Prostate gland (tissue), 2 donors: ENCODE data around the gene SEC14L1. TPM values are rescaled to one million over a fixed set of nuclear protein-coding genes. Genes with fewer than 3 reads are reported as not detected.

Experiments used
- DNase-seq: peaks from one replicate; pipeline ENCODE4 v3.0.0-alpha.2; 2019; ENCODE audit warnings: low spot score
- H3K27ac ChIP-seq, 2 donors: fragments of 200-600 bp; sonication (generic); 2 replicates each; pipeline ENCODE4 v1.5.1; 2017 to 2019
- H3K27me3 ChIP-seq: fragments of 200-600 bp; sonication (generic); replicated peaks from 2 replicates; pipeline ENCODE4 v1.5.1; 2019; ENCODE audit not compliant: insufficient read depth
- H3K36me3 ChIP-seq, 2 donors: fragments of 200-600 bp; sonication (generic); 1 replicate in 1 of 2; 2 replicates in 1 of 2; pipeline versions ENCODE4 v1.5.1 to v1.8.1; 2017 to 2019
- H3K4me1 ChIP-seq: fragments of 200-600 bp; sonication (generic); replicated peaks from 2 replicates; pipeline ENCODE4 v1.5.1; 2019
- H3K4me3 ChIP-seq, 2 donors: fragments of 200-600 bp; sonication (generic); 2 replicates each; pipeline ENCODE4 v1.5.1; 2017 to 2019
- H3K9me3 ChIP-seq: fragments of 200-600 bp; sonication (generic); 2 replicates; pipeline ENCODE4 v1.5.1; 2017
- CTCF ChIP-seq, 4 experiments: fragments of 200-600 bp in 2 of 4; fragments of 450-650 bp in 2 of 4; sonication (generic) in 2 of 4; IDR thresholded peaks; 1 replicate in 3 of 4; 2 replicates in 1 of 4; pipeline ENCODE4 v1.5.1; 2016 to 2019; ENCODE audit warnings: antibody characterized with exemption in 4 of 4, mild to moderate bottlenecking in 2 of 4, moderate library complexity in 2 of 4
- POLR2A ChIP-seq: fragments of 450-650 bp; IDR thresholded peaks from one replicate; pipeline ENCODE4 v1.6.1; 2016; ENCODE audit warnings: antibody characterized with exemption, mild to moderate bottlenecking
- POLR2AphosphoS5 ChIP-seq: sonication (generic); formaldehyde crosslinking; IDR thresholded peaks from one replicate; pipeline ENCODE4 v1.6.1; 2017; ENCODE audit warnings: antibody characterized with exemption
- WGBS: methylation state at CpG from one replicate; pipeline ENCODE4 v1.1.5; 2018; 5-methylcytosine and 5-hydroxymethylcytosine counted together
- intact Hi-C: fragments of 100-400 bp; cut with DNase I; formaldehyde crosslinking; loops from one replicate; pipeline ENCODE4 v1.14.2; 2022
- total RNA-seq, 2 donors: library from RNA; depleted of rRNA; stranded (reverse); fragments of >200 nt; gene quantifications; one replicate each; pipeline ENCODE4 v1.1.0, GENCODE V29; 2016

Gene SEC14L1
- total RNA-seq, 2 donors from 2014 or later: 39.9 to 175 TPM

GRCh38 chr17:77116371-77116860, 24.4 kb upstream of the SEC14L1 start:
- TF ChIP-seq POLR2AphosphoS5 (peak; percentile 77), POLR2A (no peak), CTCF (IDR thresholded peaks at IDR 0.05) (no peak)
- Histone ChIP-seq H3K9me3 (no peaks in the 10 kb centered on the region), H3K27ac (peak overlapping the region; percentile 50 to 71), H3K4me3 (no peak overlapping the region), H3K36me3 (no peaks in the 10 kb centered on the region), H3K27me3 (no peaks in the 10 kb centered on the region), H3K4me1 (peaks cover 5% of the 10 kb centered on the region)
- WGBS: 17% methylated on average over 3 of the region's 3 CpGs
- intact Hi-C loops: no loop called here
- DNase-seq: peak; percentile 53

- H3K27ac ChIP-seq: peak overlapping the region in 1 of 2 donors; percentile 71
- no peaks in the 10 kb centered on the region for H3K27me3 ChIP-seq
- intact Hi-C loops: no loop called here
- WGBS: 93% methylated on average over 4 of the region's 4 CpGs
- no peaks in the 10 kb centered on the region for H3K36me3 ChIP-seq
- no peak for DNase-seq
- no peaks in the 10 kb centered on the region for H3K9me3 ChIP-seq
- H3K4me1 ChIP-seq: peaks cover 5% of the 10 kb centered on the region
- H3K4me3 ChIP-seq: no peak overlapping the region
- TF ChIP-seq POLR2AphosphoS5: no peak
- no peak for TF ChIP-seq POLR2A
Observed at GRCh38 chr17:77117415-77117814, 23.4 kb upstream of the SEC14L1 start.

GRCh38 chr17:77118251-77118928, 22.4 kb upstream of the SEC14L1 start:
- H3K9me3 ChIP-seq: no peaks in the 10 kb centered on the region
- H3K4me1 ChIP-seq: peaks cover 5% of the 10 kb centered on the region
- TF ChIP-seq CTCF (IDR thresholded peaks at IDR 0.05) (no peak), POLR2A (no peak), POLR2AphosphoS5 (no peak)
- 84% methylated on average over 18 of the region's 18 CpGs for WGBS
- H3K4me3 ChIP-seq: no peak overlapping the region
- H3K36me3 ChIP-seq: no peaks in the 10 kb centered on the region
- no peaks in the 10 kb centered on the region for H3K27me3 ChIP-seq
- peak overlapping the region in 1 of 2 donors; percentile 71 for H3K27ac ChIP-seq
- DNase-seq: no peak
- intact Hi-C loops: no loop called here

- Histone ChIP-seq H3K27ac (peak overlapping the region in 1 of 2 donors; percentile 51), H3K36me3 (no peaks in the 10 kb centered on the region), H3K9me3 (no peaks in the 10 kb centered on the region), H3K4me1 (peaks cover 14% of the 10 kb centered on the region), H3K4me3 (no peak overlapping the region), H3K27me3 (no peaks in the 10 kb centered on the region)
- DNase-seq: no peak
- TF ChIP-seq POLR2AphosphoS5 (no peak), POLR2A (no peak), CTCF (IDR thresholded peaks at IDR 0.05) (no peak)
- intact Hi-C loops: no loop called here
- 79% methylated on average over 10 of the region's 10 CpGs for WGBS
Observed at GRCh38 chr17:77119668-77120301, 21.0 kb upstream of the SEC14L1 start.

GRCh38 chr17:77120868-77121267, 19.9 kb upstream of the SEC14L1 start:
- no peak overlapping the region for H3K4me3 ChIP-seq

More at GRCh38 chr17:77120868-77121267, 19.9 kb upstream of the SEC14L1 start:
- Histone ChIP-seq H3K27ac (peak overlapping the region; percentile 56 to 83), H3K9me3 (no peaks in the 10 kb centered on the region), H3K4me1 (peaks cover 14% of the 10 kb centered on the region), H3K36me3 (no peaks in the 10 kb centered on the region), H3K27me3 (no peaks in the 10 kb centered on the region)
- TF ChIP-seq POLR2AphosphoS5 (peak; percentile 8), POLR2A (no peak)
- no peak for DNase-seq
- WGBS: 51% methylated on average over 7 of the region's 7 CpGs
- intact Hi-C loops: no loop called here
